Stomach (tissue), 9 donors: Measurements from ENCODE around the gene CACFD1. TPM values are rescaled to one million over a fixed set of nuclear protein-coding genes. Genes with fewer than 3 reads are reported as not detected.

Experiments
- DNase-seq, 2 donors: peaks; one replicate each; pipeline versions ENCODE4 v3.0.0 to v3.0.0-alpha.2; 2013 to 2019
- H3K27ac ChIP-seq, 5 donors: fragments of 200-600 bp in 4 of 5; sonication (generic) in 4 of 5; one replicate each; pipeline ENCODE4 v1.5.1; 2013 to 2019; ENCODE audit warnings: mild to moderate bottlenecking in 1 of 5, moderate library complexity in 1 of 5
- H3K27me3 ChIP-seq, 3 donors: fragments of 200-600 bp; sonication (generic); one replicate each; pipeline ENCODE4 v1.5.1; 2017 to 2019; ENCODE audit warnings: mixed run types in 1 of 3
- H3K36me3 ChIP-seq, 4 donors: fragments of 200-600 bp; sonication (generic); 1 replicate in 3 of 4; 2 replicates in 1 of 4; pipeline ENCODE4 v1.5.1; 2016 to 2019
- H3K4me1 ChIP-seq, 4 donors: fragments of 200-600 bp; sonication (generic); one replicate each; pipeline ENCODE4 v1.5.1; 2016 to 2019
- H3K4me3 ChIP-seq, 4 donors: fragments of 200-600 bp; sonication (generic) in 3 of 4; one replicate each; pipeline ENCODE4 v1.5.1; 2016 to 2019; ENCODE audit warnings: mild to moderate bottlenecking in 1 of 4
- H3K9me3 ChIP-seq, 4 donors: fragments of 200-600 bp; sonication (generic); one replicate each; pipeline ENCODE4 v1.5.1; 2016 to 2019
- CTCF ChIP-seq, 7 experiments: fragments of 450-650 bp in 4 of 7; fragments of 200-600 bp in 3 of 7; sonication (generic) in 3 of 7; IDR thresholded peaks; one replicate each; pipeline ENCODE4 v1.5.1; 2016 to 2019; ENCODE audit warnings: antibody characterized with exemption in 7 of 7, control low read depth in 2 of 7, mild to moderate bottlenecking in 1 of 7
- EP300 ChIP-seq: sonication (generic); formaldehyde crosslinking; IDR thresholded peaks from one replicate; pipeline ENCODE4 v1.6.1; 2017; ENCODE audit warnings: antibody characterized with exemption
- POLR2A ChIP-seq, 4 donors: fragments of 450-650 bp; IDR thresholded peaks; one replicate each; pipeline ENCODE4 v1.6.1; 2016; ENCODE audit warnings: antibody characterized with exemption in 4 of 4, control low read depth in 2 of 4, mild to moderate bottlenecking in 1 of 4, moderate library complexity in 1 of 4
- POLR2AphosphoS5 ChIP-seq, 3 donors: sonication (generic); formaldehyde crosslinking; IDR thresholded peaks; one replicate each; pipeline ENCODE4 v1.6.1; 2016; ENCODE audit warnings: antibody characterized with exemption in 3 of 3
- WGBS, 5 donors: extraction: QIAGEN DNeasy Blood & Tissue Kit in 3 of 5; methylation state at CpG; one replicate each; pipeline versions ENCODE4 v1.1.5 to v1.1.7; 2013 to 2018; 5-methylcytosine and 5-hydroxymethylcytosine counted together
- intact Hi-C: fragments of 100-400 bp; cut with DNase I; formaldehyde crosslinking; loops from one replicate; pipeline ENCODE4 v1.15.1; 2023; ENCODE audit warnings: low total_unique reads
- polyA plus RNA-seq, 3 donors: library from polyadenylated mRNA; stranded (reverse); fragments of 200-250 nt; gene quantifications; one replicate each; pipeline ENCODE4 v1.2.3, GENCODE V29; 2013
- total RNA-seq, 5 donors: library from RNA; depleted of rRNA; stranded (reverse); fragments of >200 nt; gene quantifications; one replicate each; pipeline versions ENCODE4 v1.1.0 to v1.2.3, GENCODE V29; 2014 to 2016
- donor health status: healthy with polysubstance abuse.
- donor health status: Bipolar disorder and iron deficiency.
- donor health status: healthy.

Gene CACFD1
- total and polyA plus RNA-seq, 8 donors: 11.7 to 74.2 (median 22.5) TPM

- Histone ChIP-seq H3K4me1 (peaks cover 0 to 5% (median 0%) of the 10 kb centered on the region in 4 donors), H3K27ac (no peak overlapping the region), H3K27me3 (peaks cover 0 to 19% (median 0%) of the 10 kb centered on the region in 3 donors), H3K36me3 (no peaks in the 10 kb centered on the region), H3K4me3 (no peak overlapping the region), H3K9me3 (peaks cover 6 to 12% (median 8%) of the 10 kb centered on the region in 4 donors)
- no peak for TF ChIP-seq EP300
- no peak for TF ChIP-seq CTCF (IDR thresholded peaks at IDR 0.05)
- WGBS, 5 donors: 65 to 77% (median 68%) methylated on average over 30 to 35 of the region's 35 CpGs
- intact Hi-C loops: no loop called here
- no peak for DNase-seq
Measured at GRCh38 chr9:133496861-133497842, 37.4 kb downstream of the CACFD1 start.

- Histone ChIP-seq H3K4me3 (no peak overlapping the region), H3K27me3 (peaks cover 0 to 19% (median 0%) of the 10 kb centered on the region in 3 donors), H3K4me1 (no peaks in the 10 kb centered on the region), H3K9me3 (peaks cover 6 to 16% (median 15%) of the 10 kb centered on the region in 4 donors), H3K27ac (peak overlapping the region; percentile 19 to 62 (median 50)), H3K36me3 (no peaks in the 10 kb centered on the region)
- no peak for DNase-seq
- TF ChIP-seq POLR2A (IDR thresholded peaks at IDR 0.05) (no peak), POLR2AphosphoS5 (IDR thresholded peaks at IDR 0.05) (peak in 2 of 3 donors; percentile 36 to 59)
- intact Hi-C loops: no loop called here
- WGBS, 5 donors: 61 to 70% (median 63%) methylated on average over 3 to 19 of the region's 19 CpGs
Measured at GRCh38 chr9:133499132-133499891, 39.5 kb downstream of the CACFD1 start.

GRCh38 chr9:133499892-133500270 lies 40.1 kb downstream of the CACFD1 start:
- DNase-seq: no peak
- peaks cover 0 to 19% (median 0%) of the 10 kb centered on the region in 3 donors for H3K27me3 ChIP-seq
- intact Hi-C loops: no loop called here
- WGBS, 5 donors: 78 to 84% (median 81%) methylated on average over 9 to 12 of the region's 12 CpGs
- no peaks in the 10 kb centered on the region for H3K36me3 ChIP-seq
- H3K4me1 ChIP-seq: no peaks in the 10 kb centered on the region
- peak overlapping the region in 4 of 5 donors; percentile 14 to 62 (median 52) for H3K27ac ChIP-seq
- H3K4me3 ChIP-seq: no peak overlapping the region
- TF ChIP-seq CTCF (IDR thresholded peaks at IDR 0.05): no peak
- no peak for TF ChIP-seq POLR2AphosphoS5 (IDR thresholded peaks at IDR 0.05)
- no peak for TF ChIP-seq EP300
- no peak for TF ChIP-seq POLR2A (IDR thresholded peaks at IDR 0.05)
- H3K9me3 ChIP-seq: peaks cover 6 to 16% (median 15%) of the 10 kb centered on the region in 4 donors

- H3K9me3 ChIP-seq: peaks cover 6 to 16% (median 15%) of the 10 kb centered on the region in 4 donors
- TF ChIP-seq POLR2A (IDR thresholded peaks at IDR 0.05) (no peak), EP300 (no peak), POLR2AphosphoS5 (IDR thresholded peaks at IDR 0.05) (no peak), CTCF (IDR thresholded peaks at IDR 0.05) (no peak)
- WGBS, 5 donors: 91 to 100% (median 98%) methylated on average over 1 of the region's 1 CpG
- H3K4me3 ChIP-seq: no peak overlapping the region
- H3K36me3 ChIP-seq: no peaks in the 10 kb centered on the region
- no peak for DNase-seq
- peaks cover 0 to 16% (median 0%) of the 10 kb centered on the region in 3 donors for H3K27me3 ChIP-seq
- no peak overlapping the region for H3K27ac ChIP-seq
- peaks cover 9 to 14% (median 12%) of the 10 kb centered on the region in 4 donors for H3K4me1 ChIP-seq
- intact Hi-C loops: no loop called here
Measured at GRCh38 chr9:133502112-133502511, 42.3 kb downstream of the CACFD1 start.
